ENCODE measurements around the gene TAF4B.
"Not testable (repeated sequence)": the region's sequence is repeated elsewhere in the genome, so short reads cannot be mapped to it uniquely, and the experiment has no call there.

The TAF4B gene

GRCh38 chr18:26421931-26422330 lies 195.7 kb downstream of the TAF4B start:
- in situ Hi-C loops (cut with MboI; ENCODE audit: low sequenced_read_pairs), result no loop called here

GRCh38 chr18:26422472-26423162 lies 196.4 kb downstream of the TAF4B start:
- in situ Hi-C loops (cut with MboI; ENCODE audit: low sequenced_read_pairs), result no loop called here

- in situ Hi-C loops (cut with MboI; ENCODE audit: low sequenced_read_pairs), result no loop called here
Observed at GRCh38 chr18:26424428-26425147, 198.3 kb downstream of the TAF4B start.

DNA sequence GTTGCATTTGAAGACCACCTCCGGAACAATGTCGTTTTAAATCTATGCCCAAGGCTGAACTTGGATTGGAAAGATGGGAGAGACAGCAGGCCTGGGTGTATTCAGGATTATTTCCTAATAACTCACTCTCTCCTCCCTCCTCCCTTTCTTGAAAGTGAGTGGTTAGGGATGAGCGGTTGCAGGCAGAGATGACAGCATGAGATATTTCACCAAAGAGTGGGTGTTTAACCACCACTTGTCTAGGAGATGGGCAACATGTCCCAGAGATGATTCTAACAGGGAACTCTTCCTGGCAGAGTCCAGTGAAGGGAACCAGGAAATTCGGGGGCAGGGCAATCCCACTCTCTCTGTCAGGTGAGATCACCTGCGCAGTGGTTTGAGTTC lies 198.9 kb downstream of the TAF4B start:
- in situ Hi-C loops (cut with MboI; ENCODE audit: low sequenced_read_pairs), result no loop called here

DNA sequence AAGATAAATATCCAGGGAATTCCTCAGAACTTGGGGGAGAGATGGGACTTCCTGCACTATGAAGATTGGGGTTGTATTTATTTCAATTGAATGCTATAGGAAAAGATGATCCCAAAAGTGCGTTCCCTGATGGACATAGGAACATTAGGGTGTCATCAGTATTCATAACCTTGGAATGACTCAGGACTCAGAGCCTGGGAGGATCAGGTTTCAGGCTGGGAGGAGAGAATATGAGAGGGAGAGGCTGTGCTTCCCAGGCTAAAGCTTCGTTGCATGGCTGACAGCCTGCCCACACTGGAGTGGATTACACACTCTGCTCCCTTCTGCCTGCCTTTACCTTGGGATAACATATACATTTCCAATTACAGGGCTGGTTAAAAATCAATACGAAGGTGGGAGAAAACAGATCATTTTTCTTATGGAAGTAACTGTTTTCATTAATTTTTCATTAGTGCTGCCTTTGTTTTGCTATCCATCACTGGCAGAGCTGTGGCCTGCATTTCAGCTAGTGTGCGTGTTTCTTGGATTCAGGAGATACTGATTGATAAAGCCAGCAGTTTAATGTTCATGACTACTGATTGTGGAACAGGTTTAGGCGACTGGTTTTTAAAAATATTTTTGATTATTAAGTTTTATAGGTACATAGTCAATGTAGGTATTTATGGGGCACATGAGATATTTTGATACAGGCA lies 203.4 kb downstream of the TAF4B start:
- in situ Hi-C loops (cut with MboI; ENCODE audit: low sequenced_read_pairs), result no loop called here

- in situ Hi-C loops (cut with MboI; ENCODE audit: low sequenced_read_pairs), result no loop called here
Observed at GRCh38 chr18:26432651-26433424, 206.6 kb downstream of the TAF4B start.

DNA sequence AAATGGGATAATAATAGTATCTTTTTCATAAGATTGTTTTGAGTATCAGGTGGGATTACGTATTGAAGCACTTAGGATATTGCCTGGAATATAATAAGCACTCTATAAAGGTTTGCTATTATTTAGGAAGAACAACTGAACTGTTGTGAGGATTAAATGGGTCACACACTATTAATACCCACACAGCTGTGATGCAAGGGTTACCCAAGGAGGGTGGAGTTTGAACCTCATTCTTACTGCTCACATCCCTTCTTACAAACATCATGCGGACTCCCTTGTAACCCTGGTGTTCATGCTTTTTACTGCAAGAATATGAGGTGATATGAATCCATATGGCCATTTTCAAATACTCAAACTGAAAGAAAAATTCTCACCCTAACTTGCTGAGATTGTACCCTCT lies 208.6 kb downstream of the TAF4B start:
- in situ Hi-C loops (cut with MboI; ENCODE audit: low sequenced_read_pairs), result no loop called here

- in situ Hi-C loops (cut with MboI; ENCODE audit: low sequenced_read_pairs), result no loop called here
Observed at GRCh38 chr18:26435415-26436095, 209.3 kb downstream of the TAF4B start.

DNA sequence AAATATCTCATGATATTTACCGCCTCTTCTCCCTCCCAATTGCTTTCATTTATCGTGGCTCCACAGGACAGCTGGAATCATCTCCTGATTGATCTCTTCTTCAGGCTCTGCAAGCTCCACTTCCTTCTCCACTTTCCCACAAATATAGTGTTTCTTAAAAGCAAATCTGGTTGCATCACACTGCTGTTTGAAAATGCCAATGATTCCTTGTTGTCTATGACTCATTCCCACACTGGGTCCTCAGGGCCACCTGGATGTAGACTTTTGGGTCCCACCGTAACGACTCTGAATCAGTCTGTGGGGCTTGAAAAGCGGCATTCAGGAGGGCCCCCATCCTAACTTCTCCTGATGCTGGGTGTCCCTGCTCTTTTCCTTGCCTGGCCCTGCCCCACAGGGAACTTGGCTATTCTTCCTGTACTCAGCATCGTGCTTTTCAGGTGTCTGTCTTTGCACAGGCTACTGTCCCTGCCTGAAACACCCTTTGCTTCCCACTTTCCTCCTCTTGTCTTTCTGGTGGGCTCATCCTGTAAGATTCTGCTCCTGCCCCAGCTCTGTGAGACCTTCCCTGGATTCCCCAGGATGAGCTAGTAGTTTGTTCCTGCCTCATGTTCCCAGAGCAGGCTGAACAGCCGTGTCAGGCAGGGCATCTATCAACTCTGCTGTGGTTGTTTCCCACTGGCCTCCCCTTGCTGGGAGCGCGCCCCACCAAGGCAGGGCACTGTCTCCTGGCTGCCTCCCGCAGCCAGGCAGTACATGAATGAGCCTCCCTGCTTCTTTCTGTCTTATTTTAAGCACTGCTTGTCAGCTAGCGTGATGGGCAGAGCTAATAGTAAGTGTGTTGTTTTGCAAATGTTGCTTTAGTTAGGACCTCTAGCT lies 210.2 kb downstream of the TAF4B start:
- in situ Hi-C loops (cut with MboI; ENCODE audit: low sequenced_read_pairs), result no loop called here

DNA sequence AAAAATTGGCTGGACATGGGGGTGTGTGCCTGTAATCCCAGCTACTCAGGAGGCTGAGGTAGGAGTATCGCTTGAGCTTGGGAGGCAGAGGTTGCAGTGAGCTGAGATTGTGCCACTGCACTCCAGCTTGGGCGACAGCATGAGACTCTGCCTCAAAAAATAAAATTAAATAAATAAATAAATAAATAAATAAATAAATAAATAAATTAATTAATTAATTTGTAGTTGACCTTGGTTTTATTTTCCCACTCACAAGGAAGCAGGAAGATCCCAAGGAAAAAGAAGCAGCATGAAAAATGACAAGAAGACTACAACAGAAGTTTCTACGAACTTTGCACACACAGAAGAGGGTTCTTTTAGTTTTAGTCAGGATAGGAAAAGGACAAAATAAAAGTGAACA lies 211.4 kb downstream of the TAF4B start:
- in situ Hi-C loops (cut with MboI; ENCODE audit: low sequenced_read_pairs), result not testable (repeated sequence)

GRCh38 chr18:26438980-26439379 lies 212.7 kb downstream of the TAF4B start:
- in situ Hi-C loops (cut with MboI; ENCODE audit: low sequenced_read_pairs), result no loop called here

DNA sequence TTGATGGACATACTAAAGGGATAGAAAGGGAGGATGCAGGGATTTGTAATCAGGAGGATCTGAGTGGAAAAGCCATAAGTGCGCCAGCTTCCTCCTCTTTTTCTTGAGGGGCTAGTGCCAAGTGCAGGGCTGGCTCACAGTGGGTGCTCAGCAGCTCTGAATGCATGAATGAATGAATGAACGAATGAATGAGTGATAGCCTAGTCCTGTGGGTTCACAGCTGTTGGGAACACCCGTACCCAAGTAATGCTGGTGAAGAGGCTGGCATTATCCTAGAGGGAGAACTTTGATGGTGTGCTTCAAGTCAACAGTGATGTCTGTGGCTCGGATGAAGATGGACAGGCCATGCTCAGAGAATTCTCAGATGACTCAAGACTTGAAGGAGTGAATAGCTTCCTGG lies 213.3 kb downstream of the TAF4B start:
- in situ Hi-C loops (cut with MboI; ENCODE audit: low sequenced_read_pairs), result no loop called here

DNA sequence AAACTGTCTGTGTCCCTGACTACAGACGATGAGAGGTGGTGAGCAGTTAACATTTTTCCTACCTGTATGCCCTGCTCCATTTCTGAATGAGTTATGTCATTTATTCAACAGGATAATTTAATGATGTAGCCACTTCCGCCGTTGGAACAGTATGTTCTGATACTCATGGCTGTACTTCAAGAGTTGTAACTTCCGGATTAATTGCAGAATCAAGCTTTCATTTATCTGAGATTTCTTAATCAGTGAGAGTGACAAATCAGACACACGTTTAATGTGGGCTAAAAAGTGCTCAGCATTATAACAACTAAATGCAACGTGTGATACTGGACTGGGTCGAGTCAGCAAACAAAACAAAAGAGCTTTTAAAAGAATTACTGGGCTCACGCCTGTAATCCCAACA lies 214.4 kb downstream of the TAF4B start:
- in situ Hi-C loops (cut with MboI; ENCODE audit: low sequenced_read_pairs), result no loop called here
